Breast epithelium (tissue), 3 donors: Measurements from ENCODE around the gene UMODL1.

ENCODE experiments used
- POLR2A ChIP-seq: fragments of 450-650 bp; IDR thresholded peaks from one replicate; pipeline ENCODE4 v1.6.1; 2016; ENCODE audit warnings: antibody characterized with exemption, mild to moderate bottlenecking, moderate library complexity
- POLR2AphosphoS5 ChIP-seq, 3 donors: sonication (generic); formaldehyde crosslinking; IDR thresholded peaks; one replicate each; pipeline ENCODE4 v1.6.1; 2017; ENCODE audit warnings: antibody characterized with exemption in 3 of 3
- TF ChIP-seq, protein P1 (sequence below), 3 donors: fragments of 450-650 bp; IDR thresholded peaks; one replicate each; pipeline ENCODE4 v1.5.1; 2016 to 2017; ENCODE audit warnings: antibody characterized with exemption in 3 of 3, mild to moderate bottlenecking in 3 of 3, moderate library complexity in 3 of 3

DNA sequence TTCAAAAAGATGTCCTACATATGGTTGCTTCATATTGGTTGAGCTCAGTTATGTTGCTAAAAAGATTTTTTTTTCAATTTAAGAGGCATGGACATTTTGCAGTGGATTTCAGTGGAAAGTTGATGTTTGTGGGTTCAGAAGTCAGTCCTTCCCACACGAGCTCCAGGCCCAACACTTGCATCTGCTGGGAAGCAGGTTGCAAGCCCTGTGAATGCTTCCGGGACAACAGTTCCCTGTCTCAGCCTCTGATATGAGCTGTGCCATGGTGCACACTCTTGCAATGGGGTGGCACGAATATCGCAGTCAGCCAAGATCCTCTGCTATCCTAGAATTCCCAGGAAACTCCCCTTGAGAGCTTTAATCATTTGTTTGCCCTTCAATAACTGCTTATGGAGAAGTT lies 117.5 kb downstream of the UMODL1 start:
- TF ChIP-seq, protein P1, sequence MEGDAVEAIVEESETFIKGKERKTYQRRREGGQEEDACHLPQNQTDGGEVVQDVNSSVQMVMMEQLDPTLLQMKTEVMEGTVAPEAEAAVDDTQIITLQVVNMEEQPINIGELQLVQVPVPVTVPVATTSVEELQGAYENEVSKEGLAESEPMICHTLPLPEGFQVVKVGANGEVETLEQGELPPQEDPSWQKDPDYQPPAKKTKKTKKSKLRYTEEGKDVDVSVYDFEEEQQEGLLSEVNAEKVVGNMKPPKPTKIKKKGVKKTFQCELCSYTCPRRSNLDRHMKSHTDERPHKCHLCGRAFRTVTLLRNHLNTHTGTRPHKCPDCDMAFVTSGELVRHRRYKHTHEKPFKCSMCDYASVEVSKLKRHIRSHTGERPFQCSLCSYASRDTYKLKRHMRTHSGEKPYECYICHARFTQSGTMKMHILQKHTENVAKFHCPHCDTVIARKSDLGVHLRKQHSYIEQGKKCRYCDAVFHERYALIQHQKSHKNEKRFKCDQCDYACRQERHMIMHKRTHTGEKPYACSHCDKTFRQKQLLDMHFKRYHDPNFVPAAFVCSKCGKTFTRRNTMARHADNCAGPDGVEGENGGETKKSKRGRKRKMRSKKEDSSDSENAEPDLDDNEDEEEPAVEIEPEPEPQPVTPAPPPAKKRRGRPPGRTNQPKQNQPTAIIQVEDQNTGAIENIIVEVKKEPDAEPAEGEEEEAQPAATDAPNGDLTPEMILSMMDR (IDR thresholded peaks at IDR 0.05): no peak
- TF ChIP-seq POLR2AphosphoS5 (IDR thresholded peaks at IDR 0.05): no peak
- TF ChIP-seq POLR2A: no peak
